GM12878 (cell line): Measurements from ENCODE around the gene MGAT5. TPM values are rescaled to one million over a fixed set of nuclear protein-coding genes. Genes with fewer than 3 reads are reported as not detected.
A peak's percentile ranks its signal among the peaks of the same experiment; 100 is the strongest.

Experiments
- ATF7 ChIP-seq: fragments of 450-650 bp; IDR thresholded peaks from 2 replicates; pipeline ENCODE4 v1.6.1; 2016; ENCODE audit warnings: low read depth, mild to moderate bottlenecking
- GABPA ChIP-seq: IDR thresholded peaks from 2 replicates; pipeline ENCODE4 v1.6.1; 2014; ENCODE audit warnings: antibody characterized with exemption, low read depth, mild to moderate bottlenecking, inconsistent platforms
- IKZF1 ChIP-seq: fragments of 450-650 bp; conservative IDR thresholded peaks from 2 replicates; pipeline ENCODE4 v1.6.1; 2017; ENCODE audit warnings: antibody characterized with exemption, mild to moderate bottlenecking
- IKZF2 ChIP-seq, 2 experiments: fragments of 450-650 bp; IDR thresholded peaks; 2 replicates each; pipeline ENCODE4 v1.6.1; 2017; ENCODE audit warnings: mild to moderate bottlenecking in 2 of 2, moderate library complexity in 2 of 2
- MEF2A ChIP-seq: IDR thresholded peaks from 2 replicates; pipeline ENCODE4 v1.6.1; 2011; ENCODE audit warnings: low read depth, mild to moderate bottlenecking, low read length, moderate library complexity; ENCODE audit not compliant: insufficient read depth
- MTA3 ChIP-seq: IDR thresholded peaks from 2 replicates; pipeline ENCODE4 v1.6.1; 2012; ENCODE audit warnings: low read length, inconsistent platforms, borderline replicate concordance
- POLR2AphosphoS2 ChIP-seq: IDR thresholded peaks from 2 replicates; pipeline ENCODE4 v1.6.1; 2011; ENCODE audit warnings: low read depth, mild to moderate bottlenecking, low read length, improper control_type of control experiment, moderate library complexity
- POLR2AphosphoS5 ChIP-seq: IDR thresholded peaks from 2 replicates; pipeline ENCODE4 v1.6.1; 2011; ENCODE audit warnings: mild to moderate bottlenecking, low read length, inconsistent platforms
- SPI1 ChIP-seq: IDR thresholded peaks from 2 replicates; pipeline ENCODE4 v1.6.1; 2011; ENCODE audit warnings: low read depth, mild to moderate bottlenecking, low read length, moderate library complexity, borderline replicate concordance; ENCODE audit not compliant: insufficient read depth
- polyA plus RNA-seq, 11 experiments: library from polyadenylated mRNA; depleted of rRNA in 4 of 11; unstranded in 6 of 11; stranded (reverse) in 5 of 11; fragments of >200 nt; fragmentation: Nextera tagmentation in 4 of 11; fragmentation: Illumina TruSeq in 1 of 11; extraction: Ambion mirVana in 4 of 11; extraction: Trizol in 1 of 11; gene quantifications; 1 replicate in 1 of 11; 2 replicates in 10 of 11; pipeline versions ENCODE4 v1.2.1 to v1.2.3, GENCODE V29; 2011 to 2016; ENCODE audit warnings: inconsistent platforms in 2 of 11, missing spikeins in 2 of 11, low read depth in 1 of 11
- total RNA-seq, 4 experiments: library from RNA; depleted of rRNA in 3 of 4; stranded (reverse); fragments of >200 nt in 3 of 4; fragmentation: Illumina TruSeq in 1 of 4; extraction: Trizol in 1 of 4; gene quantifications; 2 replicates each; pipeline versions ENCODE4 v1.2.1 to v1.2.3, GENCODE V29; 2013 to 2021
- TF ChIP-seq, protein P1 (sequence below): fragments of 450-650 bp; IDR thresholded peaks from 2 replicates; pipeline ENCODE4 v1.6.1; 2017; ENCODE audit warnings: mild to moderate bottlenecking, low read depth, inconsistent platforms; ENCODE audit not compliant: poor library complexity, severe bottlenecking

MGAT5 gene
- total and polyA plus RNA-seq, 10 of the 15 experiments (the other 5 are each of a cell fraction or from before 2014, with no cell fraction given), result 4.9 to 104 (median 36.2) TPM

DNA sequence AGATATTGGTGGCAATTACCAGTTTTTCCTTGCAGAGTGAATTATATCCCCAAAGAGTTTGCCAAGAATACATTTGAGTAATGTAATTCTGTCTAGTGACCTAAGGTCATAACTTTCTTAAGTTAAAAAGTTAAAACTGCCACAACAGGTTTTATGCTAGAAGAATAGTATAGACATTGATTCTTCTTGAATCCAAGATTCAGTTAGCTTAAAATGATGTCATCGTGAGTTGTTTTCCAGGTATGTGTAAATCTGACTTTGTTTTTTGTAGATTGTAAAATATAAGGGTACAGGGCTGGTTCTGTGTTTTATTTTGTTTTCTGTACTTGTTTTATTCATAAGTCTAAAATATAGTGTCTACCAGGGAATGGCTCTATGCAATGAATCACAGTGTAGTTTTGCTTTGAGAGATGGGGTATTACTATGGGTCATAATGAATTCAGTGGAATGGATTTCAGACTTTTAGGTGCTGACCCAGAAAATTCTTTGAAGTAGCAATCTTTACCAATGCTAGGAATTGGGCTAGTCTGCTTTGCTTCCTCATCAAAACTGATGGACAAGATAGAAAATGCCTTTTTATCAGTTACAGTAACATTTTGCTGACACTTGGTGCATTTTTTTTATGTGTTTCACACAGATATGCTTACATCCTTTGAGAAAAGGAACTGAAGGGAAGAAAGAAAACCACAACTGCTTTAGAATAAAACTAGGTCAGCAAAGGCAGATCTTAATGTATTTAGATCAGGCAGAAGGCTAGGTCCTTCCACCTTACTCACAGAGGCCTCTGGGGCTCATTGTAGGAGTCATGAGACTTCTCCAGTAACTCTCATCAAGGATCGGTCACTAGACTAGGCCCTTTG is 20.8 kb upstream of the MGAT5 start (continued):
- TF ChIP-seq IKZF1 (no peak; the same call in 1 of the 2 replicates), MTA3 (0 out of 2 replicates have a peak, but pooled peaks have one; percentile 71), POLR2AphosphoS5 (no peak), ATF7 (peak; percentile 72; the same call in 1 of the 2 replicates), IKZF2 (IDR thresholded peaks at IDR 0.05) (peak in 1 of 2 experiments; percentile 61), POLR2AphosphoS2 (no peak), SPI1 (peak; percentile 54; the same call in 1 of the 2 replicates), MEF2A (0 out of 2 replicates have a peak, but pooled peaks have one; percentile 19), GABPA (0 out of 2 replicates have a peak, but pooled peaks have one; percentile 7)
- TF ChIP-seq, protein P1, sequence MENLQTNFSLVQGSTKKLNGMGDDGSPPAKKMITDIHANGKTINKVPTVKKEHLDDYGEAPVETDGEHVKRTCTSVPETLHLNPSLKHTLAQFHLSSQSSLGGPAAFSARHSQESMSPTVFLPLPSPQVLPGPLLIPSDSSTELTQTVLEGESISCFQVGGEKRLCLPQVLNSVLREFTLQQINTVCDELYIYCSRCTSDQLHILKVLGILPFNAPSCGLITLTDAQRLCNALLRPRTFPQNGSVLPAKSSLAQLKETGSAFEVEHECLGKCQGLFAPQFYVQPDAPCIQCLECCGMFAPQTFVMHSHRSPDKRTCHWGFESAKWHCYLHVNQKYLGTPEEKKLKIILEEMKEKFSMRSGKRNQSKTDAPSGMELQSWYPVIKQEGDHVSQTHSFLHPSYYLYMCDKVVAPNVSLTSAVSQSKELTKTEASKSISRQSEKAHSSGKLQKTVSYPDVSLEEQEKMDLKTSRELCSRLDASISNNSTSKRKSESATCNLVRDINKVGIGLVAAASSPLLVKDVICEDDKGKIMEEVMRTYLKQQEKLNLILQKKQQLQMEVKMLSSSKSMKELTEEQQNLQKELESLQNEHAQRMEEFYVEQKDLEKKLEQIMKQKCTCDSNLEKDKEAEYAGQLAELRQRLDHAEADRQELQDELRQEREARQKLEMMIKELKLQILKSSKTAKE, result peak; percentile 12
